ENCODE measurements around the gene POLR3A.

DNA sequence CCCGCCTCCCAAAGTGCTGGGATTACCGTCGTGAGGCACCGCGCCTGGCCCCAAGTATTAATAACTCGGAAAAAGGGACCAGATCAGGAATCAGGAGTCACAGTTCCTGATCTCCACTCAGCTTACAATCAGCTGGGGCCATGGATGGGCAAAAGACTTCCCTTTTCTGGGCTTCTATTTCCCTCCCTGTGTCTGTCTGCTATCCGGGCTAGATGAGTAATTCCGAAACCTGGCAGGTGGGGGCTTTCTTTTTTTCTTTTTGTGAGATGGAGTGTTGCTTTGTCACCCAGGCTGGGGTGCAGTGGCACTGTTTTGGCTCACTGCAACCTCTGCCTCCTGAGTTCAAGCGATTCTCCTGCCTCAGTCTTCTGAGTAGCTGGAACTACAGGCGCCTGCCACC lies 15.9 kb upstream of the POLR3A start:
- TF ChIP-seq, protein P1, sequence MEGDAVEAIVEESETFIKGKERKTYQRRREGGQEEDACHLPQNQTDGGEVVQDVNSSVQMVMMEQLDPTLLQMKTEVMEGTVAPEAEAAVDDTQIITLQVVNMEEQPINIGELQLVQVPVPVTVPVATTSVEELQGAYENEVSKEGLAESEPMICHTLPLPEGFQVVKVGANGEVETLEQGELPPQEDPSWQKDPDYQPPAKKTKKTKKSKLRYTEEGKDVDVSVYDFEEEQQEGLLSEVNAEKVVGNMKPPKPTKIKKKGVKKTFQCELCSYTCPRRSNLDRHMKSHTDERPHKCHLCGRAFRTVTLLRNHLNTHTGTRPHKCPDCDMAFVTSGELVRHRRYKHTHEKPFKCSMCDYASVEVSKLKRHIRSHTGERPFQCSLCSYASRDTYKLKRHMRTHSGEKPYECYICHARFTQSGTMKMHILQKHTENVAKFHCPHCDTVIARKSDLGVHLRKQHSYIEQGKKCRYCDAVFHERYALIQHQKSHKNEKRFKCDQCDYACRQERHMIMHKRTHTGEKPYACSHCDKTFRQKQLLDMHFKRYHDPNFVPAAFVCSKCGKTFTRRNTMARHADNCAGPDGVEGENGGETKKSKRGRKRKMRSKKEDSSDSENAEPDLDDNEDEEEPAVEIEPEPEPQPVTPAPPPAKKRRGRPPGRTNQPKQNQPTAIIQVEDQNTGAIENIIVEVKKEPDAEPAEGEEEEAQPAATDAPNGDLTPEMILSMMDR (IDR thresholded peaks at IDR 0.05), result no peak
- no peak for TF ChIP-seq POLR2AphosphoS5 (IDR thresholded peaks at IDR 0.05)

Measured in prostate gland (tissue), 2 donors.